HG02678 (cell line): ENCODE data around the gene COX19.
"Not testable (repeated sequence)": the region's sequence is repeated elsewhere in the genome, so short reads cannot be mapped to it uniquely, and the experiment has no call there.

Experiments used
- ATAC-seq: cut with Tn5 transposase; IDR thresholded peaks from one replicate; pipeline ENCODE4 v1.9.1; 2021; ENCODE audit warnings: mild to moderate bottlenecking, moderate library complexity; ENCODE audit not compliant: unreplicated experiment

The COX19 gene

GRCh38 chr7:963236-964078, 11.9 kb downstream of the COX19 start:
- ATAC-seq = no peak

- no peak for ATAC-seq
Observed at GRCh38 chr7:962401-963081, 12.8 kb downstream of the COX19 start.

GRCh38 chr7:961546-962400, 13.6 kb downstream of the COX19 start:
- ATAC-seq = no peak

- ATAC-seq = not testable (repeated sequence)
Observed at GRCh38 chr7:960972-961371, 14.4 kb downstream of the COX19 start.

GRCh38 chr7:960269-960871, 15.0 kb downstream of the COX19 start:
- no peak for ATAC-seq

- ATAC-seq = not testable (repeated sequence)
Observed at GRCh38 chr7:959740-960139, 15.6 kb downstream of the COX19 start.

- ATAC-seq = no peak
Observed at GRCh38 chr7:959271-959670, 16.1 kb downstream of the COX19 start.

- no peak for ATAC-seq
Observed at GRCh38 chr7:958221-959200, 16.8 kb downstream of the COX19 start.

GRCh38 chr7:957418-958220, 17.7 kb downstream of the COX19 start:
- ATAC-seq = no peak

GRCh38 chr7:956031-956430, 19.3 kb downstream of the COX19 start:
- no peak for ATAC-seq

- ATAC-seq = peak; percentile 60
Observed at GRCh38 chr7:954330-955238, 20.8 kb downstream of the COX19 start, which contains the start of gene ADAP1. ADAP1 (minus strand) TSS chr7:954680; CDS start chr7:954477, 203 bp downstream.

- peak; percentile 25 for ATAC-seq
Observed at GRCh38 chr7:953547-954327, 21.6 kb downstream of the COX19 start.

- no peak for ATAC-seq
Observed at GRCh38 chr7:952548-953441, 22.6 kb downstream of the COX19 start.

- ATAC-seq = no peak
Observed at GRCh38 chr7:951881-952547, 23.3 kb downstream of the COX19 start.
